Muscle of back (tissue), 11 donors: ENCODE data around the gene CACNB1. TPM values are rescaled to one million over a fixed set of nuclear protein-coding genes. Genes with fewer than 3 reads are reported as not detected.
A peak's percentile ranks its signal among the peaks of the same experiment; 100 is the strongest.

Experiments
- DNase-seq, 3 donors: peaks; one replicate each; pipeline versions ENCODE4 v3.0.0 to v3.0.0-alpha.2; 2013
- polyA plus RNA-seq, 10 donors: library from polyadenylated mRNA; unstranded; fragments of 120-200 nt; gene quantifications; one replicate each; pipeline ENCODE4 v1.2.1, GENCODE V29; 2013; ENCODE audit not compliant: insufficient read length in 10 of 10

CACNB1 gene
- polyA plus RNA-seq, 10 donors = 85.0 to 201 (median 186) TPM

GRCh38 chr17:39153599-39154051, 43.8 kb downstream of the CACNB1 start:
- DNase-seq = peak; percentile 90 to 97 (median 96)

- no peak for DNase-seq
These were observed 45.3 kb downstream of the CACNB1 start for GRCh38 chr17:39151943-39152818.

- peak in 1 of 3 donors; percentile 37 for DNase-seq
These were observed 46.1 kb downstream of the CACNB1 start, which contains the start of gene PLXDC1 for GRCh38 chr17:39151150-39151942. Gene PLXDC1 (minus strand): TSS chr17:39151637. CDS start chr17:39151437, 200 bp downstream.

- DNase-seq = peak in 1 of 3 donors; percentile 20
These were observed 46.7 kb downstream of the CACNB1 start for GRCh38 chr17:39150795-39151149.

- no peak for DNase-seq
These were observed 47.3 kb downstream of the CACNB1 start for GRCh38 chr17:39150104-39150634.

- DNase-seq = peak in 1 of 3 donors; percentile 66
These were observed 50.0 kb downstream of the CACNB1 start for GRCh38 chr17:39147221-39148185.

GRCh38 chr17:39146273-39146672, 51.2 kb downstream of the CACNB1 start:
- no peak for DNase-seq

- peak in 1 of 3 donors; percentile 25 for DNase-seq
These were observed 52.3 kb downstream of the CACNB1 start for GRCh38 chr17:39145143-39145542.

GRCh38 chr17:39144416-39144840, 53.0 kb downstream of the CACNB1 start:
- peak; percentile 92 to 98 (median 96) for DNase-seq

GRCh38 chr17:39143552-39144093, 53.8 kb downstream of the CACNB1 start:
- DNase-seq = peak in 2 of 3 donors; percentile 91 to 95

GRCh38 chr17:39141915-39142664, 55.4 kb downstream of the CACNB1 start:
- peak in 1 of 3 donors; percentile 14 for DNase-seq

- no peak for DNase-seq
These were observed 56.2 kb downstream of the CACNB1 start for GRCh38 chr17:39141294-39141693.

- DNase-seq = no peak
These were observed 57.9 kb downstream of the CACNB1 start for GRCh38 chr17:39139561-39139960.

GRCh38 chr17:39139161-39139511, 58.3 kb downstream of the CACNB1 start:
- peak in 1 of 3 donors; percentile 56 for DNase-seq

- no peak for DNase-seq
These were observed 58.9 kb downstream of the CACNB1 start for GRCh38 chr17:39138431-39139160.

GRCh38 chr17:39134878-39135277, 62.6 kb downstream of the CACNB1 start:
- DNase-seq = no peak

GRCh38 chr17:39132192-39132610, 65.3 kb downstream of the CACNB1 start:
- peak in 2 of 3 donors; percentile 58 to 74 for DNase-seq

GRCh38 chr17:39131616-39132015, 65.9 kb downstream of the CACNB1 start:
- no peak for DNase-seq

- no peak for DNase-seq
These were observed 67.3 kb downstream of the CACNB1 start for GRCh38 chr17:39130205-39130604.
